H1 (cell line): ENCODE results near the gene PDE1A.

ENCODE experiments used
- CTCF ChIP-seq, 3 experiments: IDR thresholded peaks; 1 replicate in 2 of 3; 2 replicates in 1 of 3; pipeline versions ENCODE4 v1.5.1 to v1.6.1; 2011; ENCODE audit warnings: low read length in 3 of 3, mild to moderate bottlenecking in 3 of 3, inconsistent platforms in 2 of 3, low read depth in 1 of 3, moderate library complexity in 1 of 3; ENCODE audit not compliant: insufficient read depth in 1 of 3; ENCODE audit errors: control extremely low read depth in 1 of 3
- E2F6 ChIP-seq: IDR thresholded peaks from 2 replicates; pipeline ENCODE4 v1.6.1; 2012; ENCODE audit warnings: inconsistent platforms
- EP300 ChIP-seq, 2 experiments: IDR thresholded peaks; 1 replicate in 1 of 2; 2 replicates in 1 of 2; pipeline ENCODE4 v1.6.1; 2011 to 2012; ENCODE audit warnings: low read depth in 2 of 2, low read length in 2 of 2, mild to moderate bottlenecking in 2 of 2, borderline replicate concordance in 1 of 2, inconsistent platforms in 1 of 2, moderate library complexity in 1 of 2
- GTF2F1 ChIP-seq: IDR thresholded peaks from 2 replicates; pipeline ENCODE4 v1.6.1; 2012; ENCODE audit warnings: low read depth, low read length, improper control_type of control experiment, borderline replicate concordance
- JUND ChIP-seq: IDR thresholded peaks from 2 replicates; pipeline ENCODE4 v1.6.1; 2011; ENCODE audit warnings: mild to moderate bottlenecking, improper control_type of control experiment, low read length
- KDM1A ChIP-seq: fragments of 200-600, 300-600 bp; sonication (generic); IDR thresholded peaks from 2 replicates; pipeline ENCODE4 v1.7.1; 2016; ENCODE audit warnings: mild to moderate bottlenecking, low read length, borderline replicate concordance
- KDM5A ChIP-seq: fragments of 200-600 bp; IDR thresholded peaks from 2 replicates; pipeline ENCODE4 v1.7.1; 2012; ENCODE audit warnings: mild to moderate bottlenecking, low read length, inconsistent platforms, mixed read lengths
- POLR2A ChIP-seq, 2 experiments: IDR thresholded peaks; 1 replicate in 1 of 2; 2 replicates in 1 of 2; pipeline ENCODE4 v1.6.1; 2011; ENCODE audit warnings: low read depth in 2 of 2, low read length in 2 of 2, mild to moderate bottlenecking in 2 of 2; ENCODE audit errors: control extremely low read depth in 1 of 2
- POLR2AphosphoS5 ChIP-seq: IDR thresholded peaks from 2 replicates; pipeline ENCODE4 v1.6.1; 2011; ENCODE audit warnings: low read depth, low read length
- TAF1 ChIP-seq: IDR thresholded peaks from 2 replicates; pipeline ENCODE4 v1.6.1; 2011; ENCODE audit warnings: mild to moderate bottlenecking, low read depth, low read length
- ZNF274 ChIP-seq: IDR thresholded peaks from 2 replicates; pipeline ENCODE4 v1.7.0; 2012; ENCODE audit warnings: low read length, borderline replicate concordance; ENCODE audit errors: extremely low read depth

GRCh38 chr2:182117196-182117595, 309.6 kb downstream of the PDE1A start:
- TF ChIP-seq CTCF (IDR thresholded peaks at IDR 0.05; ENCODE audit: control extremely low read depth in 1 of 3, insufficient read depth in 1 of 3, low read depth in 1 of 3, low read length in 3 of 3) (no peak), EP300 (IDR thresholded peaks at IDR 0.05; ENCODE audit: borderline replicate concordance in 1 of 2, low read depth in 2 of 2, low read length in 2 of 2) (no peak), POLR2A (IDR thresholded peaks at IDR 0.05; ENCODE audit: control extremely low read depth in 1 of 2, low read depth in 2 of 2, low read length in 2 of 2) (no peak), KDM5A (no peak), KDM1A (no peak), GTF2F1 (no peak), E2F6 (no peak), JUND (no peak), TAF1 (no peak), ZNF274 (no peak), POLR2AphosphoS5 (no peak)
